Stromal cell of bone marrow (primary cell): Measurements from ENCODE around the gene HMGN3.

Experiments
- DNase-seq: peaks from one replicate; pipeline ENCODE4 v3.0.0-alpha.2; 2012; ENCODE audit warnings: low read depth

HMGN3 gene

DNA sequence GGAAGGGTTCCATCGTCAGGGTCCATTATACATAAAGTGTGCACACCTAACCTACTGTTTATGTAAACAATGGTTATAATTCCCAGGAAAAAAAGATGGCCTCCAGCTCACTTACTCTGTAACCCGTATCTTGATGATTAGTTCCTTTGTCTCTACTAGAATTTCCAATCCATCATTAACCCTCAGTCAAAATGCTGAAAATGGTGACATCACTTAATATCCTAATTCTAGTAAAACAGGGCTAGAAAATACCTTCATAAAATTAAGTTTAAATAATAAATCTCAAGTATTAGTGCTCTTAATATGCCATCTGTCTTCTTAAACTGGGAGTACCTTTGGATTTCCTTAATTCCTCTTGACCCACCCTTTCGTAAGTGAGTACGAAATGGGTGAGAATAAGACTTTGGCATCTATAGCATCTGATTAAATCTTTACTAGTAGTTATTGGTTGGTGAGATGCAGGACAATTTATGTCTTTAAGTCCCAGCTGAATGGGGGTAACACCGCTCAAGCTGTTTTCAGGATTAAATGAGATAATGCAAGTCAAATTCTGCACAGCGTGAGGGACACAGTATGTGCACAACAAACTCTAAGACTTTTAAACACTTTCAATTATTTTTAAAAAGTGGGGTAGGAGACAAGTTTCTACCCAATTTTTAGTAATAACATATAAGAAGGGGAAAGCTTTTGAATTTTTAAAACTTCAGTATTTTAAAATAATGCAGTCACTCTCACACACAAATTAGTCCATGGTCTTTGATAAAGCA lies 1.6 kb downstream of the HMGN3 start:
- no peak for DNase-seq

- no peak for DNase-seq
Observed at GRCh38 chr6:79231666-79232065, 2.8 kb downstream of the HMGN3 start.

DNA sequence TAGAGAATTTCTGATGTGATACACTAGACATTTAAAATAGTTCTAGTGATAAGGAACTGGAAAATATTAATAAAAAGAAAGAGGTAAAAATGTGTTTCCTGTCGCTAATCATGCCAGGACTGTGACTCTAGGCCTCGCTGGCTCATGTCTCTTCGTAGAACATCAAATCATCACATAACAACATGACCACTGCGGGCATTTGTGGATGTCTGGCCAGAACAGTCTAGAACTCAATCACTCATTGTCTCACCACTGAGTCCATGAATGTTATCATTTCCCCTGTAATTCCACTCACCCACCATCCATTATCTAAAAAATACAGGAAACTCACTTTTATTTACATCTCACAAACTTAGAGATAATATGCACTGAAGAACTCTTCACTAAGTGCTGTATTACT lies 3.4 kb downstream of the HMGN3 start:
- DNase-seq, result no peak

DNA sequence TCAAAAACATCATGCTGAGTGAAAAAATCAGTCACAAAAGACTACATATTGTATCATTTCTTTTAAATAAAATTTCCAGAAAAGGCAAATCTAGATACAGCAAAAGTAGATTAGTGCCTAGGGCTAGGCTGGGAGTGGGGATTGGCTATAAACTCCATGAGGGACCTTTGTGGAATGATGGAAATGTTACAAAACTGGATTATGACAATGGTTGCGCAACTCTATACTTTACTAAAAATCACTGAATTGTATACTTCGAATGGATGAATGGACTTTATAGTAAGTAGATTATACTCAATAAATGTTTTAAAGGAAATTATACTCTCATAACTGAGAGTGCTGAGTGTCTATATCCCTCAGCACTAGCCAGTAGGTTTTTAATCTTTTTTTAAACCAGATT lies 4.3 kb downstream of the HMGN3 start:
- DNase-seq, result no peak

DNA sequence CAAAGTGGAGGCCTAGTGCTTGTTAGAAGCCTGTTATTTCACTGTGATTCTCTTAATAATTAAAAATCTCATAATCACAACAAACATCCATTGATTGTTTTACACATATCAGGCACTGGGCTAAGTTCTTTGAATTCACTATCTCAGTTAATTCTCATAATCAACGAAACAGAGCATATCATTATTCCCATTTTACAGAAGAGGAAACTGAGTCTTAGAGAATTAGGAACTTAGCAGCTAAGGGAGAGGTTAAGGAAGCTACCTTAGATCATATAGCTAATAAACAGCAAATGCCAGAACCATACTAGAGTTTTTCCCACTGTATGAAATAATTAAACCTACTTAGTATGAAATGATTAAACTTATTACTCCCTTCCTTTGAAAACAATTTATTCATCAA lies 7.0 kb downstream of the HMGN3 start:
- no peak for DNase-seq

GRCh38 chr6:79226660-79227059 lies 7.8 kb downstream of the HMGN3 start:
- no peak for DNase-seq

- DNase-seq, result no peak
Observed at GRCh38 chr6:79225717-79226599, 8.5 kb downstream of the HMGN3 start.

- no peak for DNase-seq
Observed at GRCh38 chr6:79223611-79224404, 10.7 kb downstream of the HMGN3 start.

GRCh38 chr6:79215213-79215824 lies 19.2 kb downstream of the HMGN3 start:
- no peak for DNase-seq

DNA sequence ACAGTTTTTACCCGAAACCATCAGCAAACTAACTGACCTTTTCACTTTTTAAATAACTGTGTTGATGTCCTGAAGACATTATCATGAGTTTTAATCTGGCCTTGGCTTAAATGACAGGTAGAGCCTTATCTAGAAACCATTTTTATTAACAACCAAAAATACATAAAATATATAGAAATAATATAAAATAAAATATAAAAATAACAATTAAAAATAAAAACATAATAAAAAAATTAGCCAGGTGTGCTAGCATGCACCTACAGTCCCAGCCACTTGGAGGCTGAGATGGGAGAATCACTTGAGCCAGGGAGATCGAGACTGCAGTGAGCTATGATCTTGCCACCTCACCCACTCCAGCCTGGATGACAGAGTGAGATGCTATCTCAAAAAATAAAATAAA lies 21.6 kb downstream of the HMGN3 start:
- no peak for DNase-seq

DNA sequence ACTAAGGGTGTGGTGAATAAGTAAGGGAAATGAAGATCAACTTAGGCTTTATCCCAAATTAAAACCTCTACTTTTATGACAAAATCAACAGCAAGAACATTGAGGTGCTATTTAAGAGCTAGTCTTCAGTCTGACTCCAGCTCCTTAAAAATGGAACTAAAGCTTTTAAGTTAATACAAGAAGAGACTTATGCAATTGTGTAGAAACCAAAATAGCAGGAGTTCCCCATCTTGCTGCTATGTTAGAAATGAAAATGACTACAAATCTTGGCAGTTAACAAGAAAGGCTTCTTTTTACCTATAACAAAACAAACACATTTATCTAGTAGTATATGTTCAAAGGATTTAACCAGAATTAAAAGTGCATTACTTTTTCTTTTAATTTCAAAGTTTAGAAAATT lies 25.7 kb downstream of the HMGN3 start:
- no peak for DNase-seq

DNA sequence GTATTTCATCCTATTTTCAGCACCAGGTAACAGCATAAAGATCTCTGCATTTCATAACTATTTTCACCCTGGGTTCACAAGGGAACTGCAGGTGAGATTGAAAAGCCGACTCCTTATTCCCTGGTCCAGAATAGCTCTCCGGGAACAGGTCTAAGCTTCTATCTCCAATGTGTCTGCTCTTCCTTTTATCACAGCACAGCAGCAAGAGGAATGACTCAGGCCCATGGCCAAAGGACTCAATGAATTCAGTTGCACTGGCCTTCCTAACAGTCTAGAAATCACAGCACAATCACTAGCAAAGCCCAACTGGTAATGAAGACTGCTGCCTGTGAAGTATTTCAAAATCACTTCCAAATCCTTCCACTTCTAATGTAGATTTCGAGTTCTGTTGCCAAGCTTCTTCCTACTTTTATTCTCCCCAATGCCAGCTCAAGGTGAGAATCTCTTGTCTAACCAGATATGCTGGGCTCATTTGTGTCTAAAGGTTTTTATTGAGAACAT lies 30.7 kb downstream of the HMGN3 start:
- DNase-seq, result no peak

DNA sequence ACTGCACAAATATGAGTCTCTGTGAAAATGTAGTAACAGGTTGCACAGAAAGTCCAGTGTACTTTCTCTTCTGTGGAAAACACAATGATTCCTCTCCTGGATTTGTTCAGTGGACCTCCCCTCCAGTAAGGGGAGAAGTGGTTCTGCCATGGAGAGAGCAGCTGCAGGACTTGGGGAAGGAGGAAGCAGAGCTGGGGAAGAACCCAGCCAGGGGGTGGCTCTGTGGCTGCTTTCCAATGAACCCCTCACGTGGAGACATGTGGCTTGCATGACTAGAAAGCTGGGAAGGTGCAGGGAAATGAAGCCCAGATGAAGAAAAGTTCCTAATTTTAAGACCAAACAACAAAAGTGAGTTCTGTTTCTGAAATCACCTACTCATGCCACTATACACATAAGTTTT lies 31.9 kb downstream of the HMGN3 start:
- DNase-seq, result no peak

DNA sequence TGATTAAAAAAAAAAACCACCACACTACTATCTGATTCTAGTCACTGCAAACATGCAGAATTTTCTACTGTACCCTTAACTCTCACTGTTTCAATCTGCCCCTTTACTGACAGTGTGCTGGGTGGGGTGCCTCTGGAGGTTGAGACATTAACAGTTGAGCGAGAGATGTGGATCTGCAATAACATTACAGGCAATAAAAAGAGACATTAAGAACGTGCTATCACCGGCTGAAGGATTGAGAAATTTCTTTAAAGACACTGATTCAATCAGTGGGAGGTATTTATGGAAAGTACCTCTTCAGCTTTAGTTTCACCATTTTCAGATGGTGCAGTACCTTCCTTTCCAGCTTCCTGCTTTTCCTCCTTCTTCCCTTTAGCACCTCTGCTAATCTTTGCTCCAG lies 32.5 kb downstream of the HMGN3 start:
- no peak for DNase-seq

GRCh38 chr6:79201143-79201542 lies 33.3 kb downstream of the HMGN3 start:
- DNase-seq, result no peak

- DNase-seq, result no peak
Observed at GRCh38 chr6:79196912-79197311, 37.6 kb downstream of the HMGN3 start.

GRCh38 chr6:79193971-79194370 lies 40.5 kb downstream of the HMGN3 start:
- no peak for DNase-seq

GRCh38 chr6:79189760-79190350 lies 44.6 kb downstream of the HMGN3 start:
- no peak for DNase-seq

DNA sequence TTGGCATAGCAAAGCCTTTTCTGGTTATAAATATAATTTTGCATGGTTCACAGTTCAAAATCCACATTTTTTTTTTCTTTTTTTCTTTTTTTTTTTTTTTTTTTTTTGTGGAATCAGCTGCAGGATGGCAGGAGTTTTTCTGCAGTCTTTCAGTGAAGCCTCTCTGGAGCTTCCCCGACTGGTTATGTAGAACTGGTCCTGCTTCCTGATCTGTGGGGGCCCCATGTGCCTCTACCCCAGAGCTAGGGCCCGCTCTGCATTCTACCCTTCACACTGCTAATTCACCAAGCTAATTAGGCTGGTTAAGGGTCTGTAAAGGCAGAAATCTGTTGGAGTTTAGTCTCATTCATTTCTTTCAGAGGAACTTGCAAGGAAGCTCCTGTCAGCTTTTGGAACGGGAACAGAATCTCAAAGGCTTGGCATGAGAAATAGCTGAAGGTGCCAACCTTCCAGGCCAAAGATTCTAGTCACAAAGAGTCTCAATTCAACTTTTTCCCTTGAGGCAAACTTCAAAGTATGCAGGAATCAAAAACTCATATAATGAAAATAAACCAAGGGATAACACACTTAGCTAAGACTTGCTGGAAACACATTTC lies 45.5 kb downstream of the HMGN3 start:
- no peak for DNase-seq

DNA sequence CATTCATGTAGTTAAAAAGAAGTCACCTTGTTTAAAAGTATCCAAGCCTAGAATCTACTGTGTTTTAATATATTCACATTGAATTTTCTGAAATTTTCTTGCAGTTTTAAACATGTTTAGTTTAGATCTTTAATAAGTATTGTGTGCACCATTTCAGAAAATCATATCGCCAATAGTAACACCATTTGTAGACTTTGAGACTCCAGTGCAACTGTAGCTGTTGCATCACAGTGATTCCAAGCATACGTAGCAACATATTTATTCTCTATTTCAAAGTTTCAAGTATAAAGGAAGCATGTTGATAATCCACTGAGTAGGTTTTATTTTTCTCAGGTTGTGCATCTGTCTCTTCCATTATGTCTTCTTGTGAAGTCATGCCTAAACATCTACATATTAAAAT lies 46.4 kb downstream of the HMGN3 start:
- no peak for DNase-seq

DNA sequence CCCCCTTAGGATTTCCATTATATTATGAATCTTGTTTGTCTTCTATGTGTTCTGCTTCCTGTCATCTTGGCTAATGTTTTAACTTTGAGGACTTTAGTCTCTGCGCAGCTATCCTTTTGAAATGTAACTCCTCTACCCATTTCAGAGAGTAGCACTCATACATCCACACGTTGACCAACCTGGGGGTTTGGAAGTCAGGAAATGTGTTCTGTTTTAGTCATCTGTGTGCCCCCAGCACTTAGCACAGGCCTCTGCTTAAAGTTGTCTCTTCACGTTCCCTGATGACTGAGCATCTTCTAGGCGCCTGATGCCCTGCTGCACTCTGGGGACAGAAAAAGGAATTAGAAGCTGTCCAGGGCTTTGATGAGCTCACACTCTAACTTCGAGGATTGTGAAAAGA lies 47.9 kb downstream of the HMGN3 start:
- DNase-seq, result no peak
